Activated CD4-positive, alpha-beta T cell treated with anti-CD3 and anti-CD28 coated beads for 48 hours (primary cell): ENCODE results near the gene GATAD2A.

ENCODE experiments used
- DNase-seq: peaks from one replicate; pipeline ENCODE4 v3.0.0-alpha.2; 2020

Gene GATAD2A

GRCh38 chr19:19422156-19422555, 16.7 kb downstream of the GATAD2A start:
- DNase-seq, result no peak

GRCh38 chr19:19423322-19423721, 17.8 kb downstream of the GATAD2A start:
- no peak for DNase-seq

DNA sequence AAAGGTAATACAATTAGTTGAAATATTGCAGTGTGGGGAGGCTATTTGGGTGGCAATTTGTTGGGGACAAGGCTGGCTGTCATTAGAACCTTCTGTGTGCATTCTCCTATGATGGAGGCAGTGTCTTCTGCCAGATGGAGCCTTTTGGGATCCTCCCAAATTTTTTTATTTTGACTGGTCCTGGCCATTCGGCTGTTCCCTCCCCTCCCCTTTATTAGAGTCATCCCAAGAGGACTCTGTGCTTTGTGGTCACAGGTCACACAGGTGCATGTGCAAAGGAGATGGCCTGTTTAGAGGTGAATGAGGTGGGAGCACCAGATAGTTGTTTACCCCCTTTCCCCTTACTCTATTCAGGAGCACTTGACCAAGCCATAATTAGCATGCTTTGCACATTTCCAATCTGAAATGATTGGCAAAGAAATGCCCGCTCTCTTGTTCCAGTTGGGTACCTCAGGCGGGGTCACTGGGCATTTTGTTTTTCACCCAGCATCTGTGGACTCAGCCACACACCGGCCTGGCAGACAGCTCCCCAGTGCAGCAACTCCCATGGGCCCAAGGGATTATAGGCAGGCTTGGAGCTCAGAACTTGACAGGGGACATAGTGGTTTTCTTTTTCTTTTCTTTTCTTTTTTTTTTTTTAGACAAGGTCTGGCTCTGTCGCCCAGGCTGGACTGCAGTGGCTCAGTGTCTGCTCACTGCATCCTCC, 19.8 kb downstream of the GATAD2A start:
- DNase-seq, result no peak

- no peak for DNase-seq
These were observed 20.7 kb downstream of the GATAD2A start for GRCh38 chr19:19426216-19426615.

DNA sequence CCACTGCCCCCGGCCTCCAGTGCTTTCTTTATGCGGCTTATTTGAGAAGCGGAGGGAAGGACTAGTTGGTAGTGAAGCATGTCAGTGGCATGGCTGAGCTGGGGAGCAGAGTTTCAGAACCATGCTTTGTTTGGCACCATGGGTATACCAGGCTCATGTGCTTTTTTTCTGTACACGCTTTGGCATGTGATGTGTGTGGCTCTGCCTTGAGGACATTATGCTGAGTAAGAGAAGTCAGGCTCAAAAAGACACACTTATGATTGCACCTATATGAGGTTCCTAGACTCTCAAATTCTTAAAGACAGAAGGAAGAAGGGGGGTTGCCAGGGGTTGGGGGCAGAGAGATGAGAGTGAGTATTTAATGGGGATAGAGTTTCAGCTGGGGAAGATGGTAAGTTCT, 21.3 kb downstream of the GATAD2A start:
- DNase-seq, result no peak

GRCh38 chr19:19427302-19427701, 21.8 kb downstream of the GATAD2A start:
- no peak for DNase-seq

DNA sequence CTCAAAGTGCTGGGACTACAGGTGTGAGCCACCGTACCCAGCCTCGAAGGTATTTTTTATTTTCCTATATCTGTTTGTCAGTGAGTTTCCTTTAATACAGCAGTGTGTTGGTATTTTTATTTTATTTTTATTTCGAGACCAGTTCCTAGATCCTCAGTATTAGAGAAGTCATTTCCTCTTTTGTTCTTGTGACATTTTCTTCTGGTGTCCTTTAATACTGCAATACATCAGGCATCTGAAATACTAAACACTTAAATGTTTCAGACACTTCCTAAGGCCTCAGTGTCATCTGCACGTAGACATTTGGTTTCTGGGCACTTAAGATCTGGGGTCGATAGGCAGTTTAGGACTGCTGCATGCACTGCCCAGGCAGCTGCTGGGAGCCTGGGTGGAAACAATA, 22.5 kb downstream of the GATAD2A start:
- no peak for DNase-seq

GRCh38 chr19:19428746-19429145, 23.3 kb downstream of the GATAD2A start:
- no peak for DNase-seq

DNA sequence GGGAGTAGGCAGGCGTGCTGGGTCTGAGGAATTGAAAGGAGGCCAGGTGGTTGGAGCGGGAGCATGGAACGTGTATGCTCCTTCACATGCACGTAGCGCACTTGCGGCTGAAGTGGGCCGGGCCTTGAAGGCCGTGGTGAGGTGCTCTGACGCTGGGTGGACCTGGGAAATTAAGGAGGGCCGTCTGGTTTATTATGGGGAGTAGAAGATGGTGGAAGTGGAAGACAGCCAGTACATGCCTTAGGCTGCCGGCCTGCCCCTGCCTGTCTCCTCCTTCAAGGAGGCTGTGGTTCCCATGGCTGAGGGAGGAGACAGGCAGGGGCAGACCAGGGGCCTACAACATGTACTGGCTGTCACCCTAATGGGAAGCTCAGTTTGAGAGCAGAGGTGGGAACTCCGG, 23.9 kb downstream of the GATAD2A start:
- DNase-seq, result no peak

DNA sequence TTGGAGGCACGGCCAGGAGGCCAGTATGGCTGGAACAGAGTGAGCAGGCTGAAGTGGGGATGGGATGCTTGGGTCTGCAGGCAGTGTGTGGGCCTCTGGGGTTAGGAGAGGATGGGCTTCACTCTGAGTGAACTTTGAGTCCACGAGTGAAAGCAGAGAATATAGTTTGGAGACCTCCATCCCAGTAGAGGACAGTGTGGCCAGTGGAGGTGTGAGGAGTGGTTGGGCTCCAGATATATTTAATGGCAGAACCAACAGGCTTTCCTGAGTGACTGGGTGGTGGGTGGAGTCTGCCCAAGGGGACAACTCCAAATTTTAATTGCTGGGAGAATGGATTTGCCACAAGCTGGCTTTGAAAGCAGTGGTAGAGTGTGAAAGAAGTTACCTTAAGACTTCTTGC, 27.3 kb downstream of the GATAD2A start:
- no peak for DNase-seq

DNA sequence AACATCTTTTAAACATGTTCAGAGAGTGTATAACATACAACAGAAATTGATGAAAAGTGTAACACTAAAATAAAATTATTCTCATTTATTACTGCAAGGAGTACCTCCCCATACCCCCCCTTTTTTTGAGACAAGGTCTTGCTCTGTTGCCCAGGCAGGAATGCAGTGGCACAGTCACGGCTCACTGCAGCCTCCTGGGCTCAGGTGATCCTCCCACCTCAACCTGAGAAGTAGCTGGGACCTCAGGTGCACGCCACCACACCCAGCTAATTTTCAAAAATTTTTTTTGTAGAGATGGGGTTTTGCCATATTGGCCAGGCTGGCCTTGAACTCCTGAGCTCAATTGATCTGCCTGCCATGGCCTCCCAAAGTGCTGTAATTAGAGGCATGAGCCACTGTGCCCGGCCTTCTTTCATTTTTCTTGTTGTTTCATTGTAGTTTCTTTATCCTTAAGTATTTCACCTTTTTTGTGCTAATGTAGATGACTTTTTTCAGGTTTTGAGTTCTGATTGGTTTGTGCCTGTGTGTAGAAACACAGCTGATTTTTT, 28.3 kb downstream of the GATAD2A start:
- no peak for DNase-seq

DNA sequence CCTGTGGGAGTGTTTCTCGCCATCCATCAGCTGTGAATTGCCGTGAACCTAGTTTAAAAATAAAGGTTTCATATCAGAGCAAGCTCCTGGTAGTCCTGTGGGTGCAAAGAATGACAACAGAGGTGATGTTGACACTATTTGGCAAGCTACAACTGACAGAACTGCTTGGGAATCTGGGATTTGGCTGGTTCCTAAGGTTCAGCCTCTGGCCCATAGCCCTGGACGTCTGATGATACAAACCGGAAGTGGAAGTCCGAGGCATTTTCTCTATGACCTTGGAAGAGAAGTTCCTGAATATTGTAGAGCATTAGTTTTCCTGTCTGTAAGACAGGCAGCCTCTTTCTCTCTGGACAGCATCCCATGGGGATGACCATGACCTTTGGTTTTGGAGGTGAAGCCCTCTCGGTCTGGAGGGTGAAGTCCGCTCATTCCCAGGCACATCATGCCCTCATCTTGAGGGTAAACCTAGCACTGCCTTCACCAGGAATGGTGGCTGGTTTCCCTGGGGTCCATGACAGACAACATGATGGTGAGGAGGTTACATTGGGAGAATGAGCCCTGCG, 29.1 kb downstream of the GATAD2A start:
- no peak for DNase-seq

GRCh38 chr19:19436137-19436691, 30.7 kb downstream of the GATAD2A start:
- DNase-seq, result no peak

DNA sequence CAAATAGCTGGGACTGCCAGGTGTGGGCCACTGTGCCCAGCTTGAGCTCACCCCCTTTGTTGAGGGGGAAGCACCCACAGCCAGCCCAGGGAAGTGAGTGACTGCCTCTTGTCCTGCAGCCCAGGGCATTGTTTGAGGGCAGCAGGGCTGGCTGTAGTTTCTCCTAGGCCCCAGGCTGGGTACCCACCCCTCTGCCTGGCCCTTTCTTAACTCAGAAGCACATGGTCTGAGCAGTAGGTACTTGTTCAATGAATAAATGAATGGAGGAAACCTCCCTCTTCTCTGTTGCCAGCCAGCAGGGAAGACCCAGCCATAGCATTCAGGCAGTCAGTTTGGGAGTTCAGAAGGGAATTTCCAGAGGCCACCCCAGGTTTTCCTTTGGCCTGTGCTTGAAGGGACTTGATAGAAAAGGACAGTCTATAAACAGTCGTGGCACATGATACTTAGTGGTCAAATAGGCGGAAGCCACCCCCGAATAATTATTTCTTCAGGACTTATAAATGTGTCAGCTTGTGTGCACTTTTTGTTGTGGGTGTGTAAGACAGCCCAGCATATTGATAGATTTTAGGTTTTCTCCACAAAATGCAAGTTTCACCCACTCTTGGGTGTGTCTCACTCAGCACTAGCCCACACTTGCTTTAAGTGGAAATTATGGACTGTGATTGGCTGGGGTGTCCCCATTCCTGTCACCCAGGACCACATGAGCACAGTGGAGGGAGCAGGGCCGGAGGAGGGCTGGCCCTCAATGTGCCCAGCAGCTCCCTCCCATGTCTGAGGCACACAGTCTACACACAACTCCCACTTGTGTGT, 33.1 kb downstream of the GATAD2A start:
- no peak for DNase-seq

GRCh38 chr19:19439176-19439482, 33.7 kb downstream of the GATAD2A start:
- DNase-seq, result no peak

GRCh38 chr19:19443283-19443682, 37.8 kb downstream of the GATAD2A start:
- DNase-seq, result no peak

- peak; percentile 46 for DNase-seq
These were observed 38.6 kb downstream of the GATAD2A start for GRCh38 chr19:19443902-19444680.

DNA sequence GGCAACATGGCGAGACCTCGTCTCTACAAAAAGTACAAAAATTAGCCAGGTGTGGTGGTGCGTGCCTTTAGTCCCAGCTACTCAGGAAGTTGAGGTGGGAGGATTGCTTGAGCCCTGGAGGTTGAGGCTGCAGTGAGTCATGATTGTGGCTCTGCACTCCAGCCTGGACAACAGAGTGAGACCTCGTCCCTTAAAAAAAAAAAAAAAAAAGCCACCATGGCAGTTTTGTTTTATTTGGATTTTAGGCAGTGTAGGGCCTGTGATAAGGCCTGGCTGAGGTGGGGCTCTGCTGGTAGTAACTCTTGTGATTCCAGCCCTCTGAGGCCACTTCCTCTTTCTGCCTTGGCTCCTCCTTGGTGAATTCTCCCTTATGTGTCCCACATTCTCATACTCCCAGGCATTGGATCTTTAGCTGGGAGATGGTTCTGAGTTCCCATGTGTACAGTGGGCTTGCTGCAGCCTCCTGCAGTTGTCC, 39.2 kb downstream of the GATAD2A start:
- peak; percentile 27 for DNase-seq

GRCh38 chr19:19445288-19445687, 39.8 kb downstream of the GATAD2A start:
- DNase-seq, result no peak

DNA sequence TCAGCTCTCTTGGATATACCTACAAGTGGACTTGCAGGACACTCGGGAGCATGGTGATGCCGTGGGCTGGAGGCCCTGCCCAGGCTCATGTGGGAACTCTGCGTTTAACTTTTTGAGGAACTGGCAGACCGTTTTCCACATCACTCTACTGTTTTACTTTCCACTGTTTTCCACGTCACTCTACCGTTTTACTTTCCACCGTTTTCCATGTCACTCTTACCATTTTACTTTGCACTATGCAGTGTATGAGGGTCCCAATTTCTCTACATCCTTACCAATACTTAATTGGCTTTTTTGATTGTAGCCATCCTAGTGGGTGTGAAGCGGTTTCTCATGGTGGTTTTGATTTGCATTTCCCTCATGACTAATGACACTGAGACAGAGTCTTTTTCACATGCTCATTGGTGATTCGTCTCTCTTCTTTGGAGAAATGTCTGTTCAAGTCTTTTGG, 40.5 kb downstream of the GATAD2A start:
- DNase-seq, result no peak

DNA sequence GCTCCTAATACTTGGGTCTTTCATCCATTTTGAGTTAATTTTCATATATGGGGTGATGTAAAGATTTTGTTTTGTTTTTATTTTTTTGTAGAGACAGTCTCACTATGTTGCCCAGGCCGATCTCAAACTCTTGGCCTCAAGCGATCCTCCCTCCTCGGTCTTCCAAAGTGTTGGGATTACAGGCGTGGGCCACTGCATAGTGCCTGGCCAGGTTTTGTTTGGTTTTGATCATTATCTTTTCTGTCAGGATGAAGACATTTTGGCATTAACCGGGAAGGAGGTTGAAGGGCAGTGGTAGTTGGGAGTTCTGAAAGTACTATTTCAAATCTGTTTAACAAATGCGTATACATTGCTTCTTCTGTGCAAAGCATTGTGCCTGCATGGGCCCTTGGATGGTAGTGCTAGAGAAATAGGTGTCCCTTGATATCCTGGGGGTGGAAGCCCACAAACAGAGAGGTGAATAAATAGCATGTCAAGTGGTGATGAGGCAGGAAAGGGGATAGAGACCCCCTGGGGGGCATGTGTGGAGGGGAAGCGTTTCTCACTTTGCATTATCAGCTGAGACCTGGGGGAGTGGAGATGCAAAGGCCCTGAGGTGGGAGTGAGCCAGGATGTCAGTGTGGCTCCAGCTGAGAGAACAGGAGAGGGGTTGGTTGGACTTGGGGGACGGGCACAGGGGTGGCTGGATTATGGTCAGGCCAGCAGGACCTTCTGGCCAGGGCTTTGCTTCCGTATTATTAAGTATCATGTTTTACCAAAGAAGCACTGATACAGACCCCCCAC, 41.4 kb downstream of the GATAD2A start:
- no peak for DNase-seq
